COLO668 (cell line): ENCODE data around the gene FGGY.
A peak's percentile ranks its signal among the peaks of the same experiment; 100 is the strongest.
"Not testable (repeated sequence)": the region's sequence is repeated elsewhere in the genome, so short reads cannot be mapped to it uniquely, and the experiment has no call there.

Source experiments
- DNase-seq: peaks from one replicate; lab custom pipeline; 2025; ENCODE audit not compliant: unreplicated experiment; lab: John Stamatoyannopoulos, UW

FGGY gene

GRCh38 chr1:59296358-59297256, at the start of gene FGGY:
TSS of gene FGGY (plus strand) at chr1:59297094. CDS start at chr1:59321550, 24,456 bp downstream.
- peak; percentile 97 for DNase-seq

DNA sequence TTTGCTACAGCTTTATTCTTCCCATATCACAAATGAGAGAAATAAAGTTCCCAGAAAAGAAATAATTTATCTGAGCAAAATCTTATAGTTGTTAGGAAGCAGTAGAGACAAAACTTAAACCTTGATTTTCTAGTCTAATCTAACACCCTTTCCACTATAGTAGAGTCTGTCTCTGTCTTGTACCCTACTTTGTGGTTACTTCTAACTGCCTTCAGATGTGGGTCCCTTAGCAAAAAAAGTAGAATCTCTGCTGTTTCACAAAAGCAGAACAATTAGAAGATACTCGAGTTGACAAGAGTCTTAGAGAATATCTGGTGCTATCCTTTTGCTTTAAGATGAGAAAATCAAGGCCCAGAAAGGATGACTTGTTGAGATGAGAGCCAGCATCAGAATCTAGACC, 48.1 kb upstream of the FGGY start:
- no peak for DNase-seq

DNA sequence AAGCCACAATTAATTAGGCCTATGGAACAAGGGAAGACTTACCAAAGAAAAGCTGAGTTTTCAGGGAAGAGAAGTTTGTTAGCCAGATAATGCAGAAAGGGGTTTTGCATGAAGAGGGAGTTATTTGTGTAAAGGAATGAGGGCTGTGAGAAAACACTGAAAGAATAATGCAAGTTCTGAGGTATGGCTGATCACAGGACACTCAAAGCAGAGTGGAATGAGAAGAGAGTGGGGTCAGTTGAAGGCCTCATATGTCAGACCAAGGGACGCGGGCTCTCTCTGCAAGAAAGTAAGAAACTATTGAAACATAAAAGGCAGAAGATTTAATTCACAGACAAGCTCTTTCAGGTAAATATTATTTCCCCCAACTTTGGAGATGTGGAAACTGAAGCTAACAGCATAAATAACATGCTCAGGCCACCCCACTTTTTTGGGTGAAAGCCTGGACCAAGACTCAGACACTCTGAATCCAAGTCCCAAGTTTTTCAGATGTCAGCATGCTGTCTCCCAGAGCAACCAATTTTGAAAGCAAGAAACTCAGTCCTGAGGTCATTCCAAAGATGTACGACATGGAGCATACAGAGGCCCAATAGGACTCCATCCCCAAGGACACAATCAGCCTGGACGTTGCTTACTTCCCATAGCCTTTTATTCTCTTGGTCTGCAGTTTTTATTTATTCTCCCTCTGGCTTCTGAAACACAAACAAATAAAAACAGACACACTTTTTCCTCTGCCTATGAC, 47.3 kb upstream of the FGGY start:
- no peak for DNase-seq

GRCh38 chr1:59251061-59251460, 45.8 kb upstream of the FGGY start:
- not testable (repeated sequence) for DNase-seq

DNA sequence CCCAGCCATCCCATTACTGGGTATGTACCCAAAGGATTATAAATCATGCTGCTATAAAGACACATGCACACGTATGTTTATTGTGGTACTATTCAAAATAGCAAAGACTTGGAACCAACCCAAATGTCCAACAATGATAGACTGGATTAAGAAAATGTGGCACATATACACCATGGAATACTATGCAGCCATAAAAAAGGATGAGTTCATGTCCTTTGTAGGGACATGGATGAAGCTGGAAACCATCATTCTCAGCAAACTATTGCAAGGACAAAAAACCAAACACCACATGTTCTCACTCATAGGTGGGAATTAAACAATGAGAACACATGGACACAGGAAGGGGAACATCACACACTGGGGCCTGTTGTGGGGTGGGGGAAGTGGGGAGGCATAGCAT, 40.5 kb upstream of the FGGY start:
- DNase-seq, result not testable (repeated sequence)

DNA sequence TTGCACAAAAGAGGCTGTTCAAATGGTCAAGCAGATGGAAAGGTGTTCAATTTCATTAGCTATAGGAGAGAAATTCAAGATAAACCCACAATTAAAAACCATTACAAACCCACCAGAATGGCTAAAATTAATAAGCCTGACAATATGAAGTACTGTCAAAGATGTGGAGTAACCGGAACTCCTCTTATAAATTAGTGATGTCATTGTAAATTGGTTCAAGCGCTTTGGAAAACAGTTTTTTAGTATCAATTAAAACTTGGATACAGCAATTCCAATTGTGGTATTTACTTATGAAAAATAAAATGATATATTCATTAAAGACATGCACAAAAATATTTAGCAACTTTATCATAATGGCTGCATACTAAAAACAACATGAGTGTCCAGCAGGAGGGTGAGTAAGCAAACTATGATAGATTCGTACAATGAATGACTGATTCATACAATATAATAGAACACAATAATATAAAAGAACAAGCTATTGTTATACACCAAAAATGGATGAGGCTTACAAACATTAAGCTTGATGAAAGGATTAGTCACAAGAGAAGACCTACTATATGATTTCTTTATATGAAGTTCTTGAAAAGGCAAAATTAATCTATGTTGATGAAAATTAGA, 38.4 kb upstream of the FGGY start:
- DNase-seq, result no peak

DNA sequence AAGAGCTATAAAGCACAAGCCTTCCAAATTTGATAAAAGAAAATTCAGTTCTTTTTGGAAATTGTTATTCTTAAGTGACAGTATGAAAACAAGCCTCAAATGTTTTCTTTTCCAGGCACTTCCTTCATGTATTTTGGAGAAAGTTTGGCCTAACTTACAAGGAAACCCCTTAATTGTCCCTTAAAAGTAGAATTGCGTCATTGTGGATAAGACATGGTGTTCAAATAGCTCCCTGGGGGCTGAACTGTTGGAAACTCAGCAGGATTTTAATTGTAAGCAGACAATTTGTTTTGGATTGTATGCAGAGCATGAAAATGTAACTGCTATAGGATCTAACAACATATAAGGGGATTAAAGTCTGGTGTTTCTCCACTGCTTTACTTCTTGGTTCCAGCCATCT, 35.4 kb upstream of the FGGY start:
- DNase-seq, result no peak

DNA sequence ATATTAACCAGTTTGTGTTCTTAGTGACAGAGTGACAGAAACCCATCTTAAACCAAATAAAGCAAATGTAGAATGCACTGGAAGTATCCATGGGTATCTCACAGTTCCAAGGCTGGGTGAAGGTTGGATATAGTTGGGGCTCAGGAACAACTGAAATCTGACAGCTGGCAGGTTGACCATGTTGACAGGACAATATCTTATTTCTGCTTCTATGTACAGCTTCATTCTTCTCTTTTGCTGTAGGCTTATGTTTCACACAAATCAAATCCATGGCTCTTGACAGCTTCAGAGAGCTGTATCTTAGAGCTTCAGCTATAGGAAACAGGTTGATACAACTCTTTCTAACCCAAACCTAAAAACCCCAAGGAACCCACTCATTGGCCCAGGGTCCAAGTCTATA, 34.3 kb upstream of the FGGY start:
- no peak for DNase-seq

DNA sequence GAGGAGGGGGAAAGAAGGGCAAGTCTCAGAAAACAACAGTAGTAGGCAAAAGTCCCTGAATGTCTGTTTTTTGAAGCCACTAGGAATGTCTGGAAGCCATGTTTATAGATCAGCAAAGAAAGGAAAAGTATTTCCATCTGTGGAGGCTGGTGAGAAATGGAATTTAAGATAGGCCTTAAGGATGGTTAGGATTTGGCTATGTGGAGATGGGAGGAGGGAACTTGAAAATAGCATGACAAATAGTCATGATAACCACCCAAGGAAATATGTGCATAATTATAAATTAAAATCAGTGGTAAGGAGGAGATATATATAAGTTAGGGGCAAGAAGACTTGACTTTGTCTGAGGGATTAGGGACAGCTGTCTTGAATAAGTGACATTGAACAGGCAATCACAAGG, 33.8 kb upstream of the FGGY start:
- no peak for DNase-seq

- DNase-seq, result no peak
Observed at GRCh38 chr1:59265622-59266021, 31.3 kb upstream of the FGGY start.

GRCh38 chr1:59266180-59266926, 30.5 kb upstream of the FGGY start:
- no peak for DNase-seq

DNA sequence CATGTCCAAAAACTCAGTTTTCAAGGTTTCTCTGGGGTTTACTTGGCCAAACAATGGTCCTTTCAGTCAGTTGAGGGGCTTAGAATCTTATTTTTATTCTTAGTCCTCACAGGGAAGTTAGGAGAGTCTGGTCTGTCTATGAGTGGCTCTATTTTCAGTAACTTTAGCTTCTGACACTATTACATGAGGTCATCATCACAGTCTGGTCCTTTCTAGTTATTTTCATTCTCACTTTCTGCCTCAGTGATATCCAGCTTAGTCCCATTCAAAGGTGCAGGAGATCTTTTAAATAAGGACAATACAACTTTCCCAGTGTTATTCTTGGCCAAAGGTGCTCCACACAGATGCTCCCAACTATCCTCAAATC, 30.0 kb upstream of the FGGY start:
- DNase-seq, result no peak

- no peak for DNase-seq
Observed at GRCh38 chr1:59268406-59268805, 28.5 kb upstream of the FGGY start.

DNA sequence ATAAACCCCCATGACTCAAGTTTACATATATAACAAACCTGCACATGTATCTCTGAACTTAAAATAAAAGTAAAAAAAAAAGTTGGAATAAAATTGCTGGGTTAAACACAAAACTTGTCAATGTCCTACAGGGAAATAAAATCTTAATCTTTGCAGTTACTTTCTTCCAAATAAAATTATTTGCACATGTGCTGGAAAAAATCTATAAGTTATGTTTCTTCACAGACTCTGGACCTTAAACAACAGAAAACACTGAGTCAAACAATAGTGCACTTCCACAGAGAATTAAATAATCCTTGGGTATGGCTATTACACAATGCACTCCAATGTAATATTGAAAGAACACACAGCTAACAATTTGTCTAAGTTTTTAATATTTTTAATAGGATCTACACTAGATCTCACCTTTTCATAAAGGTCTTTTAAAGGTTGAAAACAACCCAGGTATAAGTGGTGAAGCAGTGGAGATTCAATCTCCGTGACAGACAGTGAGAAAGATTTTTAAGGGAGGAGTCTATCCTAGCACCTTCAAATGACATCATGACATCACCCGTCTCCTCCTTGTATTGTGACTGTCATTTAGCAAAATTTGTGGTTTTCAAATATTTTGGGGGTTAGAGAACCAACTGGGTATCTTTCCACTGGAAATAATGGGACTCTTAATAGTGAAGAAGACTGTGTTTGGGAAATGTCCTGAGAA, 25.2 kb upstream of the FGGY start:
- no peak for DNase-seq

DNA sequence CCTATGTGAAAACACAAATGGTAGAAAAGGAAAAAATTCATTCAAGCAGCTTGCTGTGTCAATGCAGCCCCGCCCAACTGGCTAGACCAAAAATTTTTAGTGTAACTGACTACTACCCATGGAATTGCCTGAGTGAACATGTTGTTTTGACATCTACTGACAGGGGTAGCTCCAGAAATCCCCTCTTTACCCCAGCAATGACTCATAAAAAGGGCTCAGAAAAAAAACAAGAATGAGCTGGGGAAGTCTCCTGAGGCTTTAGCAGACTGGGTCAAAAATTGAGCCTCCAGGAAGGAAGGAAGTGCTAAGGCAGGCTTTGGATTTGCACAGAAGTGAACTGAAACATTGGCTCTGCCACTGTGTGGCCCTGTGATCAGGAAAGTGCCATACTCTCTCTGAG, 24.4 kb upstream of the FGGY start:
- DNase-seq, result no peak

DNA sequence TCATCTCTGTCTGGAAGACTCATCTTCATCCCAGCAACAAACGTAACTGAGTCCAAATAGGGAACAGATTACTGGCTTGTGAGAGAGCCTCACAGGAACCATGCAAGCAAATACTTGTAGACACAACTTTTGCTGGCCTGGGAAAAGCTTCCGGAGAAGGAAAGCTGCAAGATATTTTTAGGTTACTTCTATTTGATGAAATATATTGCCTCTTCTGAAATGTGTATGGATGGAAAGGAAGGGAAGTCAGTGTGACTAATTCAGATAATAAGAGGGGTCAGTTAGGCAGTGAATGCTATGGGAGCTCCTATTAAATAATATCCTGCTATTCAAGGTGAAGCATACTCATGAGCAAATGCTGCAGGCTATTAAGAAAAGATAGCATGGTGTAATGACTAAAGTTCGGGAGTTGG, 20.4 kb upstream of the FGGY start:
- no peak for DNase-seq

- DNase-seq, result no peak
Observed at GRCh38 chr1:59278780-59279354, 18.0 kb upstream of the FGGY start.

- DNase-seq, result no peak
Observed at GRCh38 chr1:59279645-59280044, 17.2 kb upstream of the FGGY start.

DNA sequence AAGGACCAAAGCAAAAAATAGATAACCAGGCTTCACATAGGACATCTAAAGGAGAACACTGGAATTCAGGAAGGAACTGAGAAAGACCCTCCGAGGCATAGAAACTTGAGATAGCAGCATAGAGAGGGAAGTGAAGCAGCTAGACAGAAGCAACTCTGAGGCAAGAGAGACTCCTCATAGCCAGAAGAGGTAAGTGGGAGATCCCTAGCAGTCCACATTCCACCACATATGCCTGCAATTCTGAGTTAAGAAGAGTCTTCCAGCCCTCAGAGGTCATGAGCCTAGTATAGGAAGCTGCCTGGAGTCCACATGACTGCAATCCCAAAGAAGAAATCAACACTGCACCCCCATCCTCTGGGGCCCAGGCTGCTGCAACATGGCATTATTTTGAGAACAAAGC, 13.9 kb upstream of the FGGY start:
- DNase-seq, result no peak

- DNase-seq, result no peak
Observed at GRCh38 chr1:59285691-59286090, 11.2 kb upstream of the FGGY start.
